Measurements from ENCODE around the gene CAMK2B. TPM values are rescaled to one million over a fixed set of nuclear protein-coding genes. Genes with fewer than 3 reads are reported as not detected.

CAMK2B gene
- total RNA-seq, 1 donor from 2014 or later = 0.30 TPM

DNA sequence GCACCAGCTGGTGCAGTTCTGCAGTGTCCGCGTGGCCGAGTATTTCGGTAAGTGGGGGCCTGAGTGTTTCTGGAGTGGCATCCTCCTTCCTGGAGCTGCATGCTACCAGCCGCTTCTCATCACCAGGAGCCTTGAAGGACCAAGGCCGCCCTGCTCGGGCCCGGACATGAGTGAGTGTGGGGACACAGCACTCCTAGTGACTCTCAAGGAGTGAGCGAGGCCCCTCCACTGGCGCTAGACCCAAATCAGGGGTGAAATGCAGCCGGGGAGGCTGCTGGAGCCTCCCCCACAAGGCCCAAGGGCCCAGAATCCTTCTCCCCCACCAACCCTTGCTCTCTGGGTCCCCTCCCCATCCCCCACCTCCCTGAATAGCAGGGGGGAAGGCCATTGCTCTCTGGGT is 48.0 kb downstream of the CAMK2B start:
- Histone ChIP-seq H3K27me3 (ENCODE audit: low read depth) (peaks cover 7% of the 10 kb centered on the region), H3K9me3 (no peaks in the 10 kb centered on the region), H3K4me1 (no peaks in the 10 kb centered on the region), H3K36me3 (no peaks in the 10 kb centered on the region), H3K4me3 (no peak overlapping the region), H3K27ac (no peak overlapping the region)
- intact Hi-C loops (cut with DNase I) = no loop called here
- peak; percentile 35 for DNase-seq
- ATAC-seq = no peak
- TF ChIP-seq, protein P1, sequence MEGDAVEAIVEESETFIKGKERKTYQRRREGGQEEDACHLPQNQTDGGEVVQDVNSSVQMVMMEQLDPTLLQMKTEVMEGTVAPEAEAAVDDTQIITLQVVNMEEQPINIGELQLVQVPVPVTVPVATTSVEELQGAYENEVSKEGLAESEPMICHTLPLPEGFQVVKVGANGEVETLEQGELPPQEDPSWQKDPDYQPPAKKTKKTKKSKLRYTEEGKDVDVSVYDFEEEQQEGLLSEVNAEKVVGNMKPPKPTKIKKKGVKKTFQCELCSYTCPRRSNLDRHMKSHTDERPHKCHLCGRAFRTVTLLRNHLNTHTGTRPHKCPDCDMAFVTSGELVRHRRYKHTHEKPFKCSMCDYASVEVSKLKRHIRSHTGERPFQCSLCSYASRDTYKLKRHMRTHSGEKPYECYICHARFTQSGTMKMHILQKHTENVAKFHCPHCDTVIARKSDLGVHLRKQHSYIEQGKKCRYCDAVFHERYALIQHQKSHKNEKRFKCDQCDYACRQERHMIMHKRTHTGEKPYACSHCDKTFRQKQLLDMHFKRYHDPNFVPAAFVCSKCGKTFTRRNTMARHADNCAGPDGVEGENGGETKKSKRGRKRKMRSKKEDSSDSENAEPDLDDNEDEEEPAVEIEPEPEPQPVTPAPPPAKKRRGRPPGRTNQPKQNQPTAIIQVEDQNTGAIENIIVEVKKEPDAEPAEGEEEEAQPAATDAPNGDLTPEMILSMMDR (IDR thresholded peaks at IDR 0.05) = no peak

DNA sequence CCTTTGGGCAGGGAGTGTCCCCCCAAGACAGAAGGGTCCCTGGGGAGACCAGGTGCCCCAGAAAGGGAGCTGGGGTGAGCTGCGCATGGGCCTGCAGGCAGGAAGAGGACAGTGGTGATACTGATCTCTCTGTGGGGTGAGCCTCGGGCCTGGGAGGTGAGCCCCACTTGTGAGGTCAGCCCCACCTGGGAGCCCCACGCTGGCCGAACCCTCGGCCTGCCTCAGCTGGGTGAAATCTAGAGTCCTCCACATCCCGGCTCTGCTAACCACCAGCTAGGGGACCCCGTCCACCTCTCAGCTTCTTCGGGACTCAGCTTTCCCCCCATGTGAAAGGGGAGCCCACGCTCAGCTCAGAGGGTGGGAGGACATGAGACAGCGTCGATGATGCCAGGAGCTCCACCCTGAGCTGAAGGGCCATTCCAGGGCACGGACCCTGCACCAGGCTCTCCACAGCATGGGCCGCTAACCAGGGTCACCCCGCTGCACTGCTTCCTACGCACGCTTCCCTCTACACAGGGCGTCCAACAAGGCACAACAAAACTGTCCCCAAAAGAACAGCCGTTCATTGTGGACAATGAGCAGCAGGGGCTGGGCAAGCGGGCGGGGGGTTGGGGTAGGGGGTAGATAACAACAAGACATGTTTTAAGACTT is 48.7 kb downstream of the CAMK2B start:
- peaks cover 7% of the 10 kb centered on the region for H3K27me3 ChIP-seq (ENCODE audit: low read depth)
- TF ChIP-seq, protein P1 (IDR thresholded peaks at IDR 0.05) = no peak
- DNase-seq (peak; percentile 28), ATAC-seq (no peak)
- H3K36me3 ChIP-seq = no peaks in the 10 kb centered on the region
- no peak overlapping the region for H3K4me3 ChIP-seq
- H3K4me1 ChIP-seq = no peaks in the 10 kb centered on the region
- H3K27ac ChIP-seq = no peak overlapping the region
- intact Hi-C loops (cut with DNase I) = no loop called here
- H3K9me3 ChIP-seq = no peaks in the 10 kb centered on the region

GRCh38 chr7:44275957-44276570 is 49.3 kb downstream of the CAMK2B start:
- H3K36me3 ChIP-seq = no peaks in the 10 kb centered on the region
- DNase-seq (no peak), ATAC-seq (no peak)
- TF ChIP-seq, protein P1 (IDR thresholded peaks at IDR 0.05) = no peak
- no peaks in the 10 kb centered on the region for H3K9me3 ChIP-seq
- H3K4me1 ChIP-seq = no peaks in the 10 kb centered on the region
- no peak overlapping the region for H3K4me3 ChIP-seq
- peaks cover 7% of the 10 kb centered on the region for H3K27me3 ChIP-seq (ENCODE audit: low read depth)
- H3K27ac ChIP-seq = no peak overlapping the region
- intact Hi-C loops (cut with DNase I) = no loop called here

- H3K9me3 ChIP-seq = no peaks in the 10 kb centered on the region
- H3K36me3 ChIP-seq = no peaks in the 10 kb centered on the region
- peaks cover 7% of the 10 kb centered on the region for H3K27me3 ChIP-seq (ENCODE audit: low read depth)
- DNase-seq = peak; percentile 8
- TF ChIP-seq, protein P1 (IDR thresholded peaks at IDR 0.05) = no peak
- no peaks in the 10 kb centered on the region for H3K4me1 ChIP-seq
- no peak for ATAC-seq
- intact Hi-C loops (cut with DNase I) = no loop called here
- H3K4me3 ChIP-seq = no peak overlapping the region
- H3K27ac ChIP-seq = no peak overlapping the region
These were observed 50.2 kb downstream of the CAMK2B start for GRCh38 chr7:44275146-44275545.

GRCh38 chr7:44274623-44274975 is 50.8 kb downstream of the CAMK2B start:
- H3K4me1 ChIP-seq = no peaks in the 10 kb centered on the region
- no peaks in the 10 kb centered on the region for H3K9me3 ChIP-seq
- peaks cover 7% of the 10 kb centered on the region for H3K27me3 ChIP-seq (ENCODE audit: low read depth)
- ATAC-seq (no peak), DNase-seq (peak; percentile 30)
- intact Hi-C loops (cut with DNase I) = no loop called here
- H3K36me3 ChIP-seq = no peaks in the 10 kb centered on the region
- no peak overlapping the region for H3K4me3 ChIP-seq
- TF ChIP-seq, protein P1 (IDR thresholded peaks at IDR 0.05) = no peak
- no peak overlapping the region for H3K27ac ChIP-seq
